ENCODE data around the gene LECT2.

DNA sequence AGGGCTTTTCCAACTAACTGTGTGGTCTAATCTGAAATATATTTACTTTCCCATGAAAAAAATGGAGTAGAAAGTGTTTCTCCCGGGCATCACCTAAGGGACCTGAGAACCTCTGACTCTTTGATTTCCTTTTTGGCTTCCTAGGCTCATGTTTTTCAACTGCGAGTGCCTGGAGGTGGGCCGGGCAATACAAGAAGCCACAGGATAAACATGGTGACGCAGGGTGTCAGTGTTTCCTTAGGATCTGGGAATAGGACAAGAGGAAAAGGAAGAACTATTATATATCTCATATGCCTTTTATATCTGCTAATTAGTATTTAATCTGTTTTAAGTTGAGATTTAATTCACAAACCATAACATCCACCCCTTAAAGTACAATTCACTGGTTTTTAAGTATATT lies 11.4 kb upstream of the LECT2 start:
- TF ChIP-seq, protein P1, sequence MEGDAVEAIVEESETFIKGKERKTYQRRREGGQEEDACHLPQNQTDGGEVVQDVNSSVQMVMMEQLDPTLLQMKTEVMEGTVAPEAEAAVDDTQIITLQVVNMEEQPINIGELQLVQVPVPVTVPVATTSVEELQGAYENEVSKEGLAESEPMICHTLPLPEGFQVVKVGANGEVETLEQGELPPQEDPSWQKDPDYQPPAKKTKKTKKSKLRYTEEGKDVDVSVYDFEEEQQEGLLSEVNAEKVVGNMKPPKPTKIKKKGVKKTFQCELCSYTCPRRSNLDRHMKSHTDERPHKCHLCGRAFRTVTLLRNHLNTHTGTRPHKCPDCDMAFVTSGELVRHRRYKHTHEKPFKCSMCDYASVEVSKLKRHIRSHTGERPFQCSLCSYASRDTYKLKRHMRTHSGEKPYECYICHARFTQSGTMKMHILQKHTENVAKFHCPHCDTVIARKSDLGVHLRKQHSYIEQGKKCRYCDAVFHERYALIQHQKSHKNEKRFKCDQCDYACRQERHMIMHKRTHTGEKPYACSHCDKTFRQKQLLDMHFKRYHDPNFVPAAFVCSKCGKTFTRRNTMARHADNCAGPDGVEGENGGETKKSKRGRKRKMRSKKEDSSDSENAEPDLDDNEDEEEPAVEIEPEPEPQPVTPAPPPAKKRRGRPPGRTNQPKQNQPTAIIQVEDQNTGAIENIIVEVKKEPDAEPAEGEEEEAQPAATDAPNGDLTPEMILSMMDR (IDR thresholded peaks at IDR 0.05): no peak
- TF ChIP-seq EZH2 (IDR thresholded peaks at IDR 0.05): no peak
- TF ChIP-seq EZH2phosphoT487 (IDR thresholded peaks at IDR 0.05): no peak

All from neural progenitor cell (in vitro differentiated cells).